Measurements from ENCODE around the gene CAMKK2. TPM values are rescaled to one million over a fixed set of nuclear protein-coding genes. Genes with fewer than 3 reads are reported as not detected.
"Not testable (repeated sequence)": the region's sequence is repeated elsewhere in the genome, so short reads cannot be mapped to it uniquely, and the experiment has no call there.

Gene CAMKK2
- total RNA-seq, 1 experiment from 2014 or later = 14.1 TPM

GRCh38 chr12:121205491-121205890 is 91.0 kb downstream of the CAMKK2 start:
- no peak for DNase-seq (ENCODE audit: extremely low read depth, low read depth)

DNA sequence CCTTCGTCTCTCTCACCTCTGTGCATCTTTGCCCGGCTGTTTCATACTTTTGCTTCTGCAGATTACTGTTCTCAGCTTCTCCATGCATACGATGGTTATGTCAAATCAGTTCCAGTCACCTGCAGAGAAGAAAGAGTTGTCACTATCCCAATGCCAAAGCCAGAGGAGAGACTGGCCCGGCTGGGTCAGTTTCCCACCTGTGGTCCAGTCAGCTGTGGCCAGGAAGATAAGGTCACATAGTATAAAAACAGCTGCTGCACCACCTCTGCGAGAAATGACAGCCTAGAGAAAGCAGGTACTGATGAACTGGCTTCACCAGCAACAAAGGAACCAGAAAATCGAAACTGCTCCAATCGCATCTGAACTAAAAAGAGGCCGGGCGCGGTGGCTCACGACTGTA is 93.0 kb downstream of the CAMKK2 start:
- no peak for DNase-seq (ENCODE audit: extremely low read depth, low read depth)

GRCh38 chr12:121202407-121203355 is 93.8 kb downstream of the CAMKK2 start:
- DNase-seq (ENCODE audit: extremely low read depth, low read depth) = no peak

- DNase-seq (ENCODE audit: extremely low read depth, low read depth) = not testable (repeated sequence)
Observed at GRCh38 chr12:121201140-121201539, 95.4 kb downstream of the CAMKK2 start.

GRCh38 chr12:121198949-121199348 is 97.6 kb downstream of the CAMKK2 start:
- no peak for DNase-seq (ENCODE audit: extremely low read depth, low read depth)

DNA sequence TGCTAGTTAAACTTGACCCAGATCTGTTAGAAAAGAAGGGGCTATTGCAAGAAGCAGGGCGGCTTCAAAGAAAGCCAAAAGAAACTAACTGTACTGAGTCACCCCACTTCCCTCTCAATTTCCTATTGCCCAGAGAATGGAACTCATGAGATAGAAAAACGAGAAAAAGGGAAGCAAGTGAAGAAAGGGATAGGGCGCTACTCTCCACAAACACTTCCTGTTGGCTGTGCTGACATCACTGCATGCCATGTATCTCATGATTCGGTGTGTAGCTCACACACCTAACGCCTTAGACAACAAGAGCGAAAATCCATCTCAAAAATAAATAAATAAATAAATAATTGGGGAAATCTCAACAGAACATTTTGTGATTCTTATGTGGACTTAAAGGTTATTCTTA is 99.6 kb downstream of the CAMKK2 start:
- DNase-seq (ENCODE audit: extremely low read depth, low read depth) = no peak

DNA sequence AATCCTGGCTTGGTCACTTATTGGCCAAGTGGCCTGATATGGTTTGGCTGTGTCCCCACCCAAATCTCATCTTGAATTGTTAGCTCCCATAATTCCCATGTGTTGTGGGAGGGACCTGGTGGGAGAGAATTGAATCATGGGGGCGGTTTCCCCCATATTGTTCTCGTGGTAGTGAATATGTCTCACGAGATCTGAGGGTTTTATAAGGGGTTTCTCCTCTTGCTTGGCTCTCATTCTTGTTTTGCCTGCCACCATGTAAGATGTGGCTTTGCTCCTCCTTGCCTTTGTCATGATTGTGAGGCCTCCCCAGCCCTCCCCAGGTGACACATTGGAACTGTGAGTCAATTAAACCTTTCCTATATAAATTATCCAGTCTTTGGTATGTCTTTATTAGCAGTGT is 105.4 kb downstream of the CAMKK2 start:
- no peak for DNase-seq (ENCODE audit: extremely low read depth, low read depth)

DNA sequence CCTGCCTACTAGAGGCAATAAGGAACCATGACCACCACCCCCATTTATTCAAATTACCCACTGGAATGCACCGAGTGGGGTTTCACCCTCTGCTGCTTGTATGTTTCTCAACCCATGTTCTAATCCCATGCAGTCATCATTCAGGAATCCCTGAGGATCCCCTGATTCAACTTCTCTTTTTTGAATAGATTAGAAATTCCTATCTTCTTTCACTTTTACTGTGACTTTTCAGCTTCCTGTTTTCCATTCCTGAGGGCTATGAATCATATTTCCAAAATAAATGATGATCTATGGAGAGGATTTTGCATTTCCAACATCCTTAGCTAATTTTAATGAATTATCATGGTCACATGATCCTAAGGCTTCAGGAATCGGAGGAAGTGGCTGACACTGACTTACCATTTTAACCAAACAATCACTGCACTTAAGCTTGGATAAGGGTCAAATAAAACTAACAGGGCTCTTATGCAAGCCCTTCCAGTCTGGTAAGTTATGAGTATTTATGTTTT is 105.9 kb downstream of the CAMKK2 start:
- no peak for DNase-seq (ENCODE audit: extremely low read depth, low read depth)

GRCh38 chr12:121189619-121190155 is 106.8 kb downstream of the CAMKK2 start:
- DNase-seq (ENCODE audit: extremely low read depth, low read depth) = no peak

- DNase-seq (ENCODE audit: extremely low read depth, low read depth) = no peak
Observed at GRCh38 chr12:121189131-121189530, 107.4 kb downstream of the CAMKK2 start.

GRCh38 chr12:121188227-121188626 is 108.3 kb downstream of the CAMKK2 start:
- no peak for DNase-seq (ENCODE audit: extremely low read depth, low read depth)

Other genes starting within 250 kb of the CAMKK2 start
- 0.55 and 1.2 TPM in 2 replicates for gene P2RX7, start 163.8 kb downstream of the CAMKK2 start, total RNA-seq (2014; rRNA removed; shearing (Covaris generic))
- gene P2RX4, start 86.6 kb downstream of the CAMKK2 start, total RNA-seq (2014; rRNA removed; shearing (Covaris generic)) = 16.3 and 16.6 TPM in 2 replicates
- gene ANAPC5, start 55.7 kb upstream of the CAMKK2 start, total RNA-seq (2014; rRNA removed; shearing (Covaris generic)) = 114 and 118 TPM in 2 replicates
- 37.2 and 40.6 TPM in 2 replicates for gene RNF34, start 103.4 kb upstream of the CAMKK2 start, total RNA-seq (2014; rRNA removed; shearing (Covaris generic))